Measurements from ENCODE around the gene GP1BB. TPM values are rescaled to one million over a fixed set of nuclear protein-coding genes. Genes with fewer than 3 reads are reported as not detected.
A peak's percentile ranks its signal among the peaks of the same experiment; 100 is the strongest.

GP1BB gene
- polyA plus RNA-seq, 4 donors: 0.67 to 2.0 (median 1.3) TPM

- FAIRE-seq (no peak), DNase-seq (no peak)
- Histone ChIP-seq H3K9me3 (ENCODE audit: control insufficient read depth in 2 of 2, insufficient read depth in 1 of 2, low read depth in 1 of 2, low read length in 1 of 2) (no peaks in the 10 kb centered on the region), H3K4me1 (ENCODE audit: control insufficient read depth in 3 of 3, insufficient read depth in 2 of 3, low read depth in 1 of 3, low read length in 2 of 3) (peaks cover 0 to 4% (median 0%) of the 10 kb centered on the region in 3 donors), H3K36me3 (ENCODE audit: control insufficient read depth in 3 of 3, insufficient read depth in 2 of 3, low read depth in 1 of 3, low read length in 3 of 3) (peaks cover 0 to 6% (median 0%) of the 10 kb centered on the region in 3 donors), H3K27me3 (ENCODE audit: control insufficient read depth in 3 of 3, insufficient read depth in 3 of 3, low read length in 3 of 3) (peaks cover 0 to 42% (median 2%) of the 10 kb centered on the region in 3 donors), H3K4me3 (ENCODE audit: low read depth in 1 of 3, low read length in 3 of 3) (peak overlapping the region in 2 of 3 donors; percentile 32 to 47), H3K27ac (ENCODE audit: low read depth in 1 of 3, low read length in 2 of 3) (no peak overlapping the region)
- WGBS, 3 donors: 59 to 78% (median 60%) methylated on average over 4 of the region's 4 CpGs
Measured at GRCh38 chr22:19715188-19715930, 8.0 kb upstream of the GP1BB start.

GRCh38 chr22:19716041-19716828 is 7.1 kb upstream of the GP1BB start:
- no peak for DNase-seq
- Histone ChIP-seq H3K27ac (ENCODE audit: low read depth in 1 of 3, low read length in 2 of 3) (no peak overlapping the region), H3K4me3 (ENCODE audit: low read depth in 1 of 3, low read length in 3 of 3) (no peak overlapping the region), H3K36me3 (ENCODE audit: control insufficient read depth in 3 of 3, insufficient read depth in 2 of 3, low read depth in 1 of 3, low read length in 3 of 3) (peaks cover 0 to 10% (median 0%) of the 10 kb centered on the region in 3 donors), H3K27me3 (ENCODE audit: control insufficient read depth in 3 of 3, insufficient read depth in 3 of 3, low read length in 3 of 3) (peaks cover 3 to 50% (median 5%) of the 10 kb centered on the region in 3 donors), H3K9me3 (ENCODE audit: control insufficient read depth in 2 of 2, insufficient read depth in 1 of 2, low read depth in 1 of 2, low read length in 1 of 2) (no peaks in the 10 kb centered on the region), H3K4me1 (ENCODE audit: control insufficient read depth in 3 of 3, insufficient read depth in 2 of 3, low read depth in 1 of 3, low read length in 2 of 3) (peaks cover 0 to 4% (median 0%) of the 10 kb centered on the region in 3 donors)
- no peak for FAIRE-seq
- WGBS, 3 donors: 79 to 83% (median 79%) methylated on average over 11 of the region's 11 CpGs

- Histone ChIP-seq H3K27me3 (ENCODE audit: control insufficient read depth in 3 of 3, insufficient read depth in 3 of 3, low read length in 3 of 3) (peaks cover 5 to 56% (median 7%) of the 10 kb centered on the region in 3 donors), H3K27ac (ENCODE audit: low read depth in 1 of 3, low read length in 2 of 3) (no peak overlapping the region), H3K9me3 (ENCODE audit: control insufficient read depth in 2 of 2, insufficient read depth in 1 of 2, low read depth in 1 of 2, low read length in 1 of 2) (no peaks in the 10 kb centered on the region), H3K4me1 (ENCODE audit: control insufficient read depth in 3 of 3, insufficient read depth in 2 of 3, low read depth in 1 of 3, low read length in 2 of 3) (peaks cover 0 to 4% (median 0%) of the 10 kb centered on the region in 3 donors), H3K36me3 (ENCODE audit: control insufficient read depth in 3 of 3, insufficient read depth in 2 of 3, low read depth in 1 of 3, low read length in 3 of 3) (peaks cover 0 to 14% (median 0%) of the 10 kb centered on the region in 3 donors), H3K4me3 (ENCODE audit: low read depth in 1 of 3, low read length in 3 of 3) (no peak overlapping the region)
- WGBS, 3 donors: 88 to 92% (median 92%) methylated on average over 1 of the region's 1 CpG
- DNase-seq (no peak), FAIRE-seq (no peak)
Measured at GRCh38 chr22:19716829-19717105, 6.6 kb upstream of the GP1BB start.

- Histone ChIP-seq H3K27me3 (ENCODE audit: control insufficient read depth in 3 of 3, insufficient read depth in 3 of 3, low read length in 3 of 3) (peaks cover 5 to 60% (median 11%) of the 10 kb centered on the region in 3 donors), H3K4me3 (ENCODE audit: low read depth in 1 of 3, low read length in 3 of 3) (no peak overlapping the region), H3K27ac (ENCODE audit: low read depth in 1 of 3, low read length in 2 of 3) (no peak overlapping the region), H3K36me3 (ENCODE audit: control insufficient read depth in 3 of 3, insufficient read depth in 2 of 3, low read depth in 1 of 3, low read length in 3 of 3) (peaks cover 0 to 14% (median 0%) of the 10 kb centered on the region in 3 donors), H3K4me1 (ENCODE audit: control insufficient read depth in 3 of 3, insufficient read depth in 2 of 3, low read depth in 1 of 3, low read length in 2 of 3) (peaks cover 0 to 4% (median 0%) of the 10 kb centered on the region in 3 donors), H3K9me3 (ENCODE audit: control insufficient read depth in 2 of 2, insufficient read depth in 1 of 2, low read depth in 1 of 2, low read length in 1 of 2) (no peaks in the 10 kb centered on the region)
- no peak for FAIRE-seq
- 76 to 90% (median 79%) methylated on average over 5 to 9 of the region's 9 CpGs for WGBS, 3 donors
- no peak for DNase-seq
Measured at GRCh38 chr22:19717181-19717580, 6.2 kb upstream of the GP1BB start.

GRCh38 chr22:19717691-19718455 is 5.5 kb upstream of the GP1BB start:
- DNase-seq: peak; percentile 48 to 86
- H3K4me3 ChIP-seq (ENCODE audit: low read depth in 1 of 3, low read length in 3 of 3): peak overlapping the region; percentile 24 to 52 (median 24)
- no peak for FAIRE-seq
- H3K27me3 ChIP-seq (ENCODE audit: control insufficient read depth in 3 of 3, insufficient read depth in 3 of 3, low read length in 3 of 3): peaks cover 5 to 67% (median 12%) of the 10 kb centered on the region in 3 donors
- H3K27ac ChIP-seq (ENCODE audit: low read depth in 1 of 3, low read length in 2 of 3): no peak overlapping the region
- no peaks in the 10 kb centered on the region for H3K9me3 ChIP-seq (ENCODE audit: control insufficient read depth in 2 of 2, insufficient read depth in 1 of 2, low read depth in 1 of 2, low read length in 1 of 2)
- peaks cover 0 to 20% (median 0%) of the 10 kb centered on the region in 3 donors for H3K36me3 ChIP-seq (ENCODE audit: control insufficient read depth in 3 of 3, insufficient read depth in 2 of 3, low read depth in 1 of 3, low read length in 3 of 3)
- 8 to 12% (median 10%) methylated on average over 49 to 96 of the region's 96 CpGs for WGBS, 3 donors
- H3K4me1 ChIP-seq (ENCODE audit: control insufficient read depth in 3 of 3, insufficient read depth in 2 of 3, low read depth in 1 of 3, low read length in 2 of 3): peaks cover 0 to 4% (median 0%) of the 10 kb centered on the region in 3 donors

- FAIRE-seq (no peak), DNase-seq (no peak)
- H3K36me3 ChIP-seq (ENCODE audit: control insufficient read depth in 3 of 3, insufficient read depth in 2 of 3, low read depth in 1 of 3, low read length in 3 of 3): peaks cover 0 to 23% (median 0%) of the 10 kb centered on the region in 3 donors
- no peaks in the 10 kb centered on the region for H3K9me3 ChIP-seq (ENCODE audit: control insufficient read depth in 2 of 2, insufficient read depth in 1 of 2, low read depth in 1 of 2, low read length in 1 of 2)
- H3K4me3 ChIP-seq (ENCODE audit: low read depth in 1 of 3, low read length in 3 of 3): peak overlapping the region; percentile 24 to 52 (median 24)
- 2 to 3% (median 3%) methylated on average over 42 to 70 of the region's 70 CpGs for WGBS, 3 donors
- H3K4me1 ChIP-seq (ENCODE audit: control insufficient read depth in 3 of 3, insufficient read depth in 2 of 3, low read depth in 1 of 3, low read length in 2 of 3): peaks cover 0 to 9% (median 0%) of the 10 kb centered on the region in 3 donors
- no peak overlapping the region for H3K27ac ChIP-seq (ENCODE audit: low read depth in 1 of 3, low read length in 2 of 3)
- H3K27me3 ChIP-seq (ENCODE audit: control insufficient read depth in 3 of 3, insufficient read depth in 3 of 3, low read length in 3 of 3): peaks cover 9 to 69% (median 12%) of the 10 kb centered on the region in 3 donors
Measured at GRCh38 chr22:19718456-19719049, 4.8 kb upstream of the GP1BB start.

- Histone ChIP-seq H3K27ac (ENCODE audit: low read depth in 1 of 3, low read length in 2 of 3) (no peak overlapping the region), H3K4me3 (ENCODE audit: low read depth in 1 of 3, low read length in 3 of 3) (peak overlapping the region in 2 of 3 donors; percentile 24), H3K4me1 (ENCODE audit: control insufficient read depth in 3 of 3, insufficient read depth in 2 of 3, low read depth in 1 of 3, low read length in 2 of 3) (peaks cover 0 to 10% (median 0%) of the 10 kb centered on the region in 3 donors), H3K9me3 (ENCODE audit: control insufficient read depth in 2 of 2, insufficient read depth in 1 of 2, low read depth in 1 of 2, low read length in 1 of 2) (no peaks in the 10 kb centered on the region), H3K36me3 (ENCODE audit: control insufficient read depth in 3 of 3, insufficient read depth in 2 of 3, low read depth in 1 of 3, low read length in 3 of 3) (peaks cover 0 to 23% (median 0%) of the 10 kb centered on the region in 3 donors), H3K27me3 (ENCODE audit: control insufficient read depth in 3 of 3, insufficient read depth in 3 of 3, low read length in 3 of 3) (peaks cover 9 to 66% (median 12%) of the 10 kb centered on the region in 3 donors)
- DNase-seq (no peak), FAIRE-seq (no peak)
- WGBS, 3 donors: 5 to 18% (median 15%) methylated on average over 21 to 31 of the region's 31 CpGs
Measured at GRCh38 chr22:19719050-19719482, 4.3 kb upstream of the GP1BB start.
